Raji (cell line): Measurements from ENCODE around the gene NR2F1-AS1.

Source experiments
- POLR2A ChIP-seq: IDR thresholded peaks from 2 replicates; pipeline ENCODE4 v1.6.1; 2011; ENCODE audit warnings: low read depth, low read length, control low read depth; ENCODE audit not compliant: insufficient read depth

NR2F1-AS1 gene

DNA sequence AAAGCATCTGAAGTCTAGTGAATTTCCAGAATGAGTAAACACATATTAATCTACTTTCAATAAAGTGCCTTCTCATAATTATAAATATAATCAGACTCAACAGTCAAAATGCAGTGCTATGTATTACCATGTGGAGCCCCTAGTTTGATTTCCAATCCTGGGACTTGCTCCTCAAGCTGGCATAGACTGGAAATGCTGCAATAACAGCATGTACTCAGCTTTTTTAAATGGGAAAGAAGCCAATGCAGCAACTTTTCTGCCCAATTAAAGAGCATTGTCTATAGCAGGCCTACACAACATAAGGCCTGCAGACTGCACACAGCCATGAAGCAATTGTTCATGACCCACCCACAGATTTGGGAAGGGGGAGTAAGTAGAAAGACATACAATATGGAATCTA, 103.2 kb downstream of the NR2F1-AS1 start:
- TF ChIP-seq POLR2A = no peak

DNA sequence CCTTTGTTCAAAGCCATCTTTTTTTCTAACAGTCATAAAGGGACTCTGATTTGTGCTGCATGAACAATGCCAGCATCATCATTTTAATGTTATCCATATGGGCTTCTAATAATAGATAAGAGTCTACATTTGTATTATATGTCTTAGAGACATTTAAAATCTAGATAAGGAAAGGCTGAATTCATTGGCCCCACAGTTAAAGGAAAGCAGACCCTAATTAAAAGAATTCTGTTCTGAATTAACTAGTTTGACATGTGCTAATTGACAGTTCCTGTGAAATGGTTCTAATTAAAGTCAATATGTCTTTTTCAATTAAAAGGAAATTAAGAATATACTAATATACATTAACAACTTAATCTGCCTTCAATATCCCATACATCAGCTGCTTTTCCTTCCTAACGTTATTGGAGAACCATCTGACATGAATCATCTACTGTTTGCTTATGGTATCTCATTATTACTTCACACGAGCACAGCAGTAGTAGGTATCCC, 104.7 kb downstream of the NR2F1-AS1 start:
- no peak for TF ChIP-seq POLR2A

DNA sequence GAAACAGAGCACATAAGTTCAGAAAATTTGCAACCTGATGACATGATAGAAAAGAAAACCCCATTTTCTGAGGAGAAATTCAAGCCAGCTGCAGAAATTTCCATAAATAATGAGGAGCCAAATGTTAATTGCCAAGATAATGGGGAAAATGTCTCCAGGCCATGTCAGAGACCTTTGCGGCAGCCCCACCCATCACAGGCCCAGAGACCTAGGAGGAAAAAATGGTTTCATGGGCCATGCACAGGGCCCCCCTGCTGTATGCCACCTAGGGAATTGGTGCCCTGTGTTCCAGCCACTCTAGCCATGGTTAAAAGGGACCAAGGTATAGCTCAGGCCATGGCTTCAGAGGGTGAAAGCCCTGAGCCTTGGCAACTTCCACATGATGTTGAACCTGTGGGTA, 118.1 kb downstream of the NR2F1-AS1 start:
- no peak for TF ChIP-seq POLR2A

DNA sequence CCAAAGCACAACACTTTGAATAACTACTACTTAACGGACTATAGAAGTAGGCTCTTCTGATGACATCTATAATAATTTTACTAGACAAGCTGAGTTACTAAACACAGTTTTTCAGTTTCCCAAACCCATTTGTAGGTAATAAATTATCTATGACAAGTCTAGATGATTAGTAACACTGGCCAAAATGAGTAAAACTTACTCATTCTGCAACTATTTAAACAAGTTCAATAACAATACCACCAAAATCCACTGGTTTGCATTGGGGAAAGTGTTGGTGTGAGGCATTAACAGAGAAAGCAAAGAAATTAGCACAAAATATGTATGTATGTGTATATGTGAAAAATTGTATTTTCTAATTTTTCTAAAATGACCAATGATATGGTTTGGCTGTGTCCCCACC, 119.3 kb downstream of the NR2F1-AS1 start:
- TF ChIP-seq POLR2A = no peak

DNA sequence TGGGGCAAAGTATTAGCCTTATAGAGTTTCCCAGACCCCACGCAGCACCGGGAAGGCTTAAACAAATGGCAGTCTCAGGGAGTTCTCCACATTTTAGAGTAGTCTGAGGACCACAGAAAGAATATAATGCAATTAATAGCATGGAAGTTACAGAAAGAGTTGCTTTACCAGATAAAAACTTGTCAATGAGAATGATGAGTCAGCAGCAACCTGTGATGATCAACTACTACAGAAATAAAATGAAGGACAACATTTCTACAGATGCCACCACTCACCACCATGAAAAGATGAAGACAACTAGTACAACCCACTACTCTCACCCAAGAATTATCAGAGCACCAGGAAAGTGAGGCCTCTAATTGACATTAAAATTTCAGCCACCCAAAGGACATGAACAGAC, 120.7 kb downstream of the NR2F1-AS1 start:
- TF ChIP-seq POLR2A = no peak

DNA sequence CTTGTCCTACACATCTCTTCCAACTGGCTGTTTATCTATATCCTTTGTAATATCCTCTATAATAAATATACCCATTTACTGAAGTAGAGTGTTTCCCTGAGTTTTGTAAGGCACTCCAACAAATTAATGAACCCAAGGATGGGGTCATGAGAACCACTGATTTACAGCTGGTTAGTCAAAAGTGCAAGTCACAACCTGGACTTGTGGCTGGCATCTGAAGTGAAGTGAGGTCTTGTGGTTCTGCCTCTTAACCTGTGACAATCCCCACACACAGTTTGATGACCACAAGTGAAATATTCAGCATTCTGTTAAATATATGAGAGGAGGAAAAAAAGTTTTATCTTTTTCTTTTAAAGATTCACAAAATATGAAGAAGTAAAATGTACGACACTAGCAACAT, 126.1 kb downstream of the NR2F1-AS1 start:
- no peak for TF ChIP-seq POLR2A

DNA sequence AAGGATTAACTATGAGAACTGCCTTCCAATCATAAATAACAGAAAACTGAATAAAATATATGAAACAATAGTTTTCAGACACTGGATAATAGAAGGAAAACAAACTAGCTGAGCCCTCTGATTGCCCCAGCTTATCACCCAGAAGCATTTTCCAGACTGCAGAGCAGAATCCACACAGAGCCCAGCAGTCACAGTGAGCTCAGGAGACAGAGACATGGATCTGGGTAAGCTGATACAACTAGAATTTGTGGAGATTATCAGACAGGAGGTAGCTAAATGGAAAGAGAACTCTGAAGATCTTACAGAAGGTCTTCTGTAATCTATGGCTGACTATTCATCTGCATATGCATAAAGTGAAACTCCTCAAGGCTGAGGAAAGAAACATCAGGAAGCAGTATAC, 128.8 kb downstream of the NR2F1-AS1 start:
- no peak for TF ChIP-seq POLR2A

DNA sequence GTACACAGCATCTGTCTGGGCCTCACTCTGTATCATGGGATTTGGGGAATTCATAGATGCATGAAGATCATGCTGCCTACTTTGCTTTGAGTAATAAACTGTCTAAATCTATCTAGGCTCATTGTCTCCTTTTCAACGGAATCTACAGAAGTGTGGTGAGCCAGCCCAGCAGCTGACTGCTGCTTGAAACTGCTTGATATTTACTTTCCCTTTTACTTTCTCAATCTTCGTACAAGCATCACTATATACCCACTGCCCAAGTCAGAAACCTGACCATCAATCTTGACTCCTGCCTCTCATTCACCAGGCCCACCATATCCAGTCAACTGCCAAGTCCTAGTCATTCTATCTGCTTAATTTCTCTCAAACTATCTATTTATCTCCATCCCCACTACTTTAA, 142.9 kb downstream of the NR2F1-AS1 start:
- no peak for TF ChIP-seq POLR2A

DNA sequence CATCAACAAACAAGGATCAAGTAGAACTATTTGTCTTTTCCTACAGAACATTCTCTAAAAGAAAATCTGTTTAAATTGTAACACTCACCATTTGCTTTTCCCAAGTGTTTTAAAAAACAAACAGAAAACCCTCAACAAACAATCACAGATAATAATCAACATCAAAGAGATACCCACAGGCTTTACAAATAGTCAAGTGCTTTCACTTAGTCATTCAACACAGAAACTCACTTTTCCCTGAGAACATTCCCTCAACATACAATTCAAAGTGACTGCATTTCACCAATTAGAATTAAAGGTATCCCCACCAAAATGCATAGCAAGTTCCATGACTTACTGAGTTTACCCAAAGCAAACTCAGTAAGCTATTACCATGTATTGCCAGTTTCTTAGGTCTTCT, 144.9 kb downstream of the NR2F1-AS1 start:
- TF ChIP-seq POLR2A = no peak

DNA sequence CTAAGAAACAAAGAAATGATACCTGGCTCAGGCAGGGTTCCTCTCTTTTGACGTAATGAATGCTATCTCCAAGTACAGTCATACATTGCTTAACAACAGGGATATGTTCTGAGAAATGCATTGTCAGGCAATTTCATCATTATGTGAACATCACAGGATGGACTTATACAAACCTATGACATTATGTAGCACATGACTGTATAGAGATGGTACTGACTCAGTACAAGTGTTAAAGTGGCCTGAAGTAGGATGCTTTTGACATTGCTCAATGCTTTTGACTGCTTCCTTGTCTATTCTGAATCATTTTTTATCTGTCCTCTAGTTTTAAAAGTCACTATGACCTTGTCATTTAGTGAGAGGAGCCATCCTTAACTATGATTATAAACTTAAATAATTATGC, 147.6 kb downstream of the NR2F1-AS1 start:
- TF ChIP-seq POLR2A = no peak

DNA sequence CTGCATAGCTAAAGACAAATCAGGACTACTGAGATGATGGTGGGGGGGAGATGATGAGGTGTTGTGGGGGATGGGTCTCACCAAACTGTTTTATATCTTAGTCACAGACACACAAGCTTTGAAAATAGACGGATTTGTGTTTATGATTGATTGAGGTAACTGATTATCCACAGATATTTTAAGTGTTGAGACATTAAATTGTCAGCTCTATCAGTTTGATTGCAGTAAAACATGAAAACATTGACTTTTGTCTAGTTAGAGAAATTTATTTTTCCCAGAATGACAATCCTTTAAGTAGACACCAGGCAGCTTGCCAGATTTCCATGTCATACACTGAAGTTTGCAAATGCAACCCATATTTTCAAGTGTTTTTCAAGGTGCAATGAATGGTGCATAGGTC, 149.8 kb downstream of the NR2F1-AS1 start:
- no peak for TF ChIP-seq POLR2A

DNA sequence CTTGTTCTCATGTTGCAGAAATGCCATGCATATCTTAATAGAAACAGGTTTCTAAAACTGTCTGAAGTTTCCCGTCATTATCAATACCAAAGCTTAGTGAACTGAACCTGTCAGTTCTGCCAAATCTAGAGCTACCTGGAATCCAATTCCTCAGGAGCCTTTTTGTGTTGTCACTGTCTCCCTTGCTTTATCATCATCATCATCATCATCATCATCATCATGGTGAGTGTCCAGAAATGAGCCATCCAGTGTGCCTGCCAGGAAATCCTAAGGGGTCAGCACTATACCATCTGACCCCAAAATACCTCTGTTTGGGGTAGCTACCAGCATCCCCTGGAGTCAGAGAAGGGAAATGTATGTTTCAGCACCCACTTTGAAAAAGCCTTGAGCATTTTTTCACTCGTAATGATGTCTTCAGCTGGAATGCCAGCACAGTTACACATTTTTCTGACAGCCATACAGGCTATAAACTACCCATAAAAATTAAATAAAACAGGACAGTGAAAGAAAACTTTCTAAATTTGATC, 150.3 kb downstream of the NR2F1-AS1 start:
- no peak for TF ChIP-seq POLR2A

DNA sequence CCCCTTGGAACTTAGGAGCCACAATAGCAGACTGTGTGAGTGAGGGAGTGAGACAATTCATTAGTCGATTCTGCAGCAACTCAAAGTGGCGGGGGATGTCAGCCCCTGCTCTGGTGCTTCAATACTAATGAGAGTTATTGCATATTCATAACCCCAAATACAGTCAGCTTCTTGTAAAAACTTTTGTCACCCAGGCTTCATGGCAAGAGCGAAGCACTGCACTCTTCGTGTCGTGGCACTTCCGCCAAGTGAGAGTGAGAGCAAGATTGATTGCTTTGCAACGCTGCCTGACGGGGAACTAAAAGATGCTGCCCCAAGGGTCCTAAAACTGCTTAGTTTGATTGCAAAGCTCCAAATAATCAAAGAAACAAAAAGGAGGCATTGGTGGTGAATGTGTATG, 150.9 kb downstream of the NR2F1-AS1 start:
- no peak for TF ChIP-seq POLR2A

DNA sequence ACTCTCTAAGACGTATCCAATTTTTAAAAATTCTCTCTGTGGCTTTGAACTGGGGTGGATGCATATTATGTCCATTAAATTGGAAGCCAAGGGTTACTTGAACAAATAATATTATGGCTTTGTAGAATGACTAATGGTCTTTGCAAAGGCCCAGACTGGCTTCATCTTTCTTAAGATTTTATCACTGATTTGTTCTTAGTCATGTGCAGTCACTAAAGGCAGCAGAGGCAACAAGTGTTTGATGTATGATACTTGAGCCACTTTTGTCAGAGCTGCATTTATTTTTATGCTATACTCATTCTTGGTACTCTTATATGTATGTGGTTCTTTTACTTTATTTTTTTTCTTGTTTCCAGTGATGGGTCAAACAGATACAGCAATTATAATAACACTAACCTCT, 152.2 kb downstream of the NR2F1-AS1 start:
- TF ChIP-seq POLR2A = no peak

DNA sequence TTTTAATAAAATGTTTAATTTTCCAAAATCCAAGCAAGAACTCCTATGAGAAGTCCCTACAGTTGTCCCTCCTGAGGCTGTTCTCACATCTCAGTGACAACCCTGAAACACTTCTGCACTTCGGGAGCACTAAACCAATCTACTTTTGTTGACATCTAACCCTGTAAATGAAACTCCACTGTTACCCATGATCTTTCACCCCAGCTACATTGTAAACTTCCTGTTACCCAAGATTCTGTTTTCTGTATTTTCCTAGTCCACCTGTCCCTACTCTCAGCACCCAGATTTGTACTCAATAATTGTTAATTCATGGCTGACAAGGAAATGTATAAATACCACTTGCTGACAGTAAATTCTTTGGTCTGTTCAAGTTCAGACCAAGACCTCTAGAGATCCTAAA, 153.7 kb downstream of the NR2F1-AS1 start:
- no peak for TF ChIP-seq POLR2A

DNA sequence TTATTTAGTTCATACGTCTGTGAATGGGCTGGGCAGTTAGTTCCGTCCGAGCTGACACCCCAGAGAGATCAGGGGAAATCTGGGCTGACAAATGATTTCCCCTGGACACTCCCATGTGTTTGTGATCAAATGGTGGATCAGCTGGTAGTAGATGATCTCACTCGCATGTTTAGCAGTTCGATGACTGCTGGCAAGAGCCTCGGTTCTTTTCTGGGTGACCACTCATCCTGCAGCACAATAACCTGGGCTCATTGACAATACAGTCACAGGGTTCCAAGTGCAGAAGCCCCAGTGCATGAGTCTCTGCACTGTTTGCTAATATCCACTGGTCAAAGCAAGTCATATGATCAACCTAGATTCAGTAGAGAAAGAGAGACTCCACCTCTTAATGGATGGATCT, 155.9 kb downstream of the NR2F1-AS1 start:
- TF ChIP-seq POLR2A = no peak

DNA sequence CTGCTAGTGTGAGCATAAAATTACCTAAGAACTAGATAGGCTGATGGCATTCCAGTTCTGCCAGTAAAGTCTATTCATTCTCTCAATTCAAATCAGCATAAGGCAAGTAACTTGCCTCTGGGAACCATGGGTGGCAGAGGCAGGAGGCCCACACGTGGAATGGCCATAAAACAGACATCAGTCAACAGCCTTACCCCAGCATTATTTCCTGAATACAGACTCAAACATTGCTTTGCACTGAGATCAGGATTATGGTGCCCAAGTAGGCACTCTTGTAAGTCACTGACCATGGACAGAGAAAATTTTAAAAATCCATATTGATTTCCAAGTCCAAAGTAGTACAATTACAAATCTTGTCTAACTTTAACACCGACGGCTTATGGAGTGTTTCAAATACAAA, 157.7 kb downstream of the NR2F1-AS1 start:
- TF ChIP-seq POLR2A = no peak
